Stimulated activated CD8-positive, alpha-beta memory T cell treated with anti-CD3 and anti-CD28 coated beads, Interleukin-4, amount 100 ng/mL, for 24 hours (primary cell): ENCODE results near the gene FXYD7.
"Not testable (repeated sequence)": the region's sequence is repeated elsewhere in the genome, so short reads cannot be mapped to it uniquely, and the experiment has no call there.

Experiments used
- DNase-seq: peaks from one replicate; pipeline ENCODE4 v3.0.0-alpha.2; 2020; ENCODE audit warnings: low read depth

The FXYD7 gene

GRCh38 chr19:35127871-35128270, 15.2 kb upstream of the FXYD7 start:
- DNase-seq, result no peak

- no peak for DNase-seq
Measured at GRCh38 chr19:35128398-35129057, 14.5 kb upstream of the FXYD7 start.

- DNase-seq, result not testable (repeated sequence)
Measured at GRCh38 chr19:35129724-35130274, 13.3 kb upstream of the FXYD7 start.

- DNase-seq, result no peak
Measured at GRCh38 chr19:35130761-35131720, 12.0 kb upstream of the FXYD7 start.

- no peak for DNase-seq
Measured at GRCh38 chr19:35132254-35132653, 10.8 kb upstream of the FXYD7 start.

- DNase-seq, result no peak
Measured at GRCh38 chr19:35133826-35134225, 9.2 kb upstream of the FXYD7 start.

- DNase-seq, result no peak
Measured at GRCh38 chr19:35134601-35135242, 8.3 kb upstream of the FXYD7 start, which contains the start of gene LGI4. TSS of gene LGI4 (minus strand) at chr19:35135059. CDS start at chr19:35134680, 379 bp downstream.

- DNase-seq, result peak; percentile 47
Measured at GRCh38 chr19:35135389-35135909, 7.6 kb upstream of the FXYD7 start.

GRCh38 chr19:35136231-35136630, 6.8 kb upstream of the FXYD7 start:
- DNase-seq, result no peak

GRCh38 chr19:35136977-35137702, 5.9 kb upstream of the FXYD7 start:
- no peak for DNase-seq

- no peak for DNase-seq
Measured at GRCh38 chr19:35138305-35138892, 4.7 kb upstream of the FXYD7 start, which contains the start of gene FXYD1. TSS of gene FXYD1 (plus strand) at chr19:35138824. CDS start at chr19:35140080, 1,256 bp downstream.

GRCh38 chr19:35140207-35140961, 2.7 kb upstream of the FXYD7 start:
- no peak for DNase-seq

- DNase-seq, result peak; percentile 94
Measured at GRCh38 chr19:35140962-35141836, 1.9 kb upstream of the FXYD7 start.

GRCh38 chr19:35141837-35142605, 1.0 kb upstream of the FXYD7 start:
- DNase-seq, result no peak

- DNase-seq, result peak; percentile 50
Measured at GRCh38 chr19:35142606-35143230, 337 bp upstream of the FXYD7 start.

GRCh38 chr19:35143818-35144217, 763 bp downstream of the FXYD7 start:
- no peak for DNase-seq

- DNase-seq, result no peak
Measured at GRCh38 chr19:35144259-35144599, 1.2 kb downstream of the FXYD7 start.
